Measurements from ENCODE around the gene PBRM1.

The PBRM1 gene

DNA sequence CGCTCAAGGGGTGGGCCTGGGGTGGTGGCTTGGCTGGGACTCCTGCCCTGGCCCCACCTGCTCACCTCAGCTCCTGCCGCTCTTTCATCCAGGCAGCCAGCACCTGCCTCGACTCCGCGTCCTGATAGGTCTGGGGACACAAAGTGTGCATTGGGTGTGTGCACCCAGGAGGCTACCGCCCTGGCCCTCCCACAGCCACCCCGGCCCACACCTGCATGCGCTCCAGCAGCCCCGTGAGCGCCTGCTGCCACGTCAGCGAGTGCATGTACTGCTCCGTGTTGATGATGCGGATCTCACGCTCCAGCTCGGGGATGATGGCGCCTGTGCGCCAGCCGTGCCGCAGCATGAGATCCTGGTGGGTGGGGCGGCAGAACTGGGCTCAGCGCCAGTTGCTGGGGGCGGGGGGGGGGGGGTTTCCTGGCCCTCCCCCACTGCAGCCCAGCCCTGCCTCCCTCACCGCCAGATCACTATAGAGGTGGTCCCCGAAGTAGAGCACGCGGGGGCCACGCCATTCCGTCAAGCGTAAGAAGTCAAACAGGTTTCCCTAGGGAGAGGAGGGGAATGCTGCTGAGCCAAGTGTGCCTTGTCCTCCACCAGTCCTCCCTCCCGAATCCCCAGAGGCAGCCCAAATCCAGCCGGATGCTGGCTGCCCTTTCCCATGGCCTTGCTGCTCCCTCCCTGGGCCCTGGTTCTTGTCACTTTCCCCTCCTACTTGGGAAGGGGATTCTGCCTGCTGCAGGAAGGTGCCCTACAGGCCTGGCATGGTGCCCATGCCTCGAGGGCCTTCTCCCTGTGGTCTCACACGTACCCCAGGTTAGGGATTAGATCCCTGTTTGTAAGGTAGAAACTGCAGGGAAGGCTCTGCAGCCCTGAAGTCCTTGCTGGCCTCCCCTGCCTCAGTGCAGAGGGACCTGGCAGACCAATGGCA is 160.7 kb downstream of the PBRM1 start:
- DNase-seq (ENCODE audit: low read depth in 3 of 3): no peak

DNA sequence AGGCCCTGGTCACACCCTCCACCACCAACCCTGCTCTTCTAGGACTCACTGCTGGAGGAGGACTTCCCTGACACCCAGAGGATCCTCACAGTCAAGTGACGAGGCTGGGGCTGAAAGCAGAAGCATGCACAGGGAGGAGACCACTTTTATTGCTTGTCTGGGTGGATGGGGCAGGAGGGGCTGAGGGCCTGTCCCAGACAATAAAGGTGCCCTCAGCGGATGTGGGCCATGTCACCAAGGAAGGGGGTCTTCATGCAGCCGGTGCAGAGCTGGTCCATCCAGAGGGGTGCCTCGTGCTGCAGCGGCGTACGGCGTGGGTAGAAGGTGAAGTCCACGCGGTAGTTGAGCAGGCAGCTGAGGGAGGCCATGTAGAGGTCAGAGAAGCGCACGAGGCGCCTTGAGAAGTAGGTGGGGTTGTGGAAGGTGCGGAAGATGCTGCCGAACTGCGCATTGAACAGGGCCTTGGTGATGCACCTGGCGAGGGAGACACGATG is 161.4 kb downstream of the PBRM1 start:
- no peak for DNase-seq (ENCODE audit: low read depth in 3 of 3)

DNA sequence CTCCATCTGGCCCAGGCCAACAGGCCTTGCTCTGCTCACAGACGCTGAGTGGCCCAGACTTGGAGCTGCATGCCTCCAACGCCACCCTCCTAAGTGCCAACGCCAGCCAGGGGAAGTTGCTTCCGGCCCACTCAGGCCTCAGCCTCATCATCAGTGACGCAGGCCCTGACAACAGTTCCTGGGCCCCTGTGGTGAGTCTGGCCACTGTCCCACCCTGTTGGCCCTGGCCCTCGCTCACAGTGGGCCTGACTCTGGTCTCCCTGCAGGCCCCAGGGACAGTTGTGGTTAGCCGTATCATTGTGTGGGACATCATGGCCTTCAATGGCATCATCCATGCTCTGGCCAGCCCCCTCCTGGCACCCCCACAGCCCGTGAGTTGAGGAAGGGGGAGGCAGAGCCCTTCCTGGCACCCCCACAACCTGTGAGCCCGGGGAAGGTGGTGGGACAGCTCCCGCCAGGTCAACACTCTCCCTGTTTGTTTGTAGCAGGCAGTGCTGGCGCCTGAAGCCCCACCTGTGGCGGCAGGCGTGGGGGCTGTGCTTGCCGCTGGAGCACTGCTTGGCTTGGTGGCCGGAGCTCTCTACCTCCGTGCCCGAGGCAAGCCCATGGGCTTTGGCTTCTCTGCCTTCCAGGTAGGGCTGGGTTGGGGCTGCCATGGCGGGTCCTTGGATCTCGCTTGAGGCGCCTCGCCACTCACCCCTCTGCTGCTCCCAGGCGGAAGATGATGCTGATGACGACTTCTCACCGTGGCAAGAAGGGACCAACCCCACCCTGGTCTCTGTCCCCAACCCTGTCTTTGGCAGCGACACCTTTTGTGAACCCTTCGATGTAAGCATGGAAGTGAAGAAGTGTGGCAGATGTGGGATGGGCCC is 162.1 kb downstream of the PBRM1 start:
- DNase-seq (ENCODE audit: low read depth in 3 of 3): no peak

DNA sequence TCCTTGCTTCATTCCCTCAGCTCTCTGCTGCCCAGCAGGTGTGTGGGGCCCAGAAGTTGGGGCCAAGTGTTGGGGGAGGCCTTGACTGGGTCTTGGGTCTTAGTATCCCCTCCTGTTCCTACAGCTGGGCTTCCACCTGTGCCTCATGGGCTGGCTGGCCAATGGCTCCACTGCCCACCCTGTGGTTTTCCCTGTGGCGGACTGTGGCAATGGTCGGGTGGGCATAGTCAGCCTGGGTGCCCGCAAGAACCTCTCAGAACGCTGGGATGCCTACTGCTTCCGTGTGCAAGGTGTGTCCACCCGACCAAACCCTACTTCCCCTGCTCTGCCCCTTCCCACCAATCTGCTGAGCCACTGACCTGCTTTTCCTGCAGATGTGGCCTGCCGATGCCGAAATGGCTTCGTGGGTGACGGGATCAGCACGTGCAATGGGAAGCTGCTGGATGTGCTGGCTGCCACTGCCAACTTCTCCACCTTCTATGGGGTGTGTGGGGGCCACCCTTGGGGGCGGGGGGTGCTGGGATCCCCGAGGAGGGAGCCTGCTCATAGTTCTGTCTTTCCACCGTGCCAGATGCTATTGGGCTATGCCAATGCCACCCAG is 163.0 kb downstream of the PBRM1 start:
- no peak for DNase-seq (ENCODE audit: low read depth in 3 of 3)

DNA sequence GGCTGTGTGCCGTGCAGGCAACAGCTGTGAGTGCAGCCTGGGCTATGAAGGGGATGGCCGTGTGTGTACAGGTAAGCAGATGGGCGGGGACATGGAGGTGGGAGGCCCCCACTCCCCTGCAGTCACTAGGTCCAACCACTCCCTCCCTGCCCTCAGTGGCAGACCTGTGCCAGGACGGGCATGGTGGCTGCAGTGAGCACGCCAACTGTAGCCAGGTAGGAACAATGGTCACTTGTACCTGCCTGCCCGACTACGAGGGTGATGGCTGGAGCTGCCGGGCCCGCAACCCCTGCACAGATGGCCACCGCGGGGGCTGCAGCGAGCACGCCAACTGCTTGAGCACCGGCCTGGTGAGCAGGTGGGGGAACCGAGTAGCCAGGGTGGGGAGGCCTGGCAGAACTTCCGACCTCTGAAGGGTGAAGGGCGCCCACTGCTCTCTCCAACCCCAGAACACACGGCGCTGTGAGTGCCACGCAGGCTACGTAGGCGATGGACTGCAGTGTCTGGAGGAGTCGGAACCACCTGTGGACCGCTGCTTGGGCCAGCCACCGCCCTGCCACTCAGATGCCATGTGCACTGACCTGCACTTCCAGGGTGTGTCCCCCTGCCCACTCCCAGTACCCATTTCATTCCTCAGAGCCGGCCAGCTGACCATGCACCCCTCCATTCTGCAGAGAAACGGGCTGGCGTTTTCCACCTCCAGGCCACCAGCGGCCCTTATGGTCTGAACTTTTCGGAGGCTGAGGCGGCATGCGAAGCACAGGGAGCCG is 163.6 kb downstream of the PBRM1 start:
- DNase-seq (ENCODE audit: low read depth in 3 of 3): no peak

DNA sequence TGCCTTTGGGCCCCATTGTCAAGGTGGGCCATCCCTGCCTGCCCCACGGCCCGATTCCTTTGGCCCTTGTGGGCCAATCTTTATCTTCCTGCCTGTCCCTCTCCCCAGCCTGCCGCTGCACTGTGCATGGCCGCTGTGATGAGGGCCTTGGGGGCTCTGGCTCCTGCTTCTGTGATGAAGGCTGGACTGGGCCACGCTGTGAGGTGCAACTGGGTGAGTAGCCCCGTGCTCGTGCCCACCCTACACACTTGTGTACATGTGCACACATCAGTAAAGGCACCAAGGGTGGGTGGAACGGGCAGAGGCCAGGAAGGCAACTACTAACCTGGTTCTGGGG is 164.3 kb downstream of the PBRM1 start:
- no peak for DNase-seq (ENCODE audit: low read depth in 3 of 3)

GRCh38 chr3:52520716-52521487 is 164.8 kb downstream of the PBRM1 start:
- DNase-seq (ENCODE audit: low read depth in 3 of 3): no peak

GRCh38 chr3:52520141-52520667 is 165.5 kb downstream of the PBRM1 start:
- no peak for DNase-seq (ENCODE audit: low read depth in 3 of 3)

DNA sequence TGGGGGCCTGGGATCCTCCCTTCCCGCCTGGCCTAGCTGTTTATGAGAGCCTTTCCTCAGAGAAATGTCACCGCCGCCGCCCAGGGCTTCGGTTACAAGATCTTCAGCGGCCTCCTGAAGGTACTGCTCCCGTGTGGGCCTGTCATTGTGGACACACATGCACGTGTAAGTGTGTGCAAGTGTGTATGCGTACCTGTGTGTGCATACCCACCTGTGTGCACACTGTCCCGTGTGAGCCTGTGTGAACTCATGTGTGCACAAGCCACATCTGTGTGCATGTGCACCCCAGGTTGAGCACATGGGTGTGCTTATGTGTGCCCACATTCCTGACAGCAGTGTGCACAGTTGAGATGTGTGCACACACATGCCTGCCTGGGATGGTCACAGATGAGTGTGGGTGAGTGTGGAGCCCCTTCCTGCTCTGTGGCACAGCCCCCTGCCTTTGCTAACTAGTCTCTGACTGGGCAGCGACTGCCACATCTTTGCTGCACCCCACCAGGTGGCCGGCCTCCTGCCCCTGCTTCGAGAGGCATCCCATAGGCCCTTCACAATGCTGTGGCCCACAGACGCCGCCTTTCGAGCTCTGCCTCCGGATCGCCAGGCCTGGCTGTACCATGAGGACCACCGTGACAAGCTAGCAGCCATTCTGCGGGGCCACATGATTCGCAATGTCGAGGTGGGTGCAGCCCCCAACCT is 166.1 kb downstream of the PBRM1 start:
- no peak for DNase-seq (ENCODE audit: low read depth in 3 of 3)

- no peak for DNase-seq (ENCODE audit: low read depth in 3 of 3)
Measured at GRCh38 chr3:52518723-52519444, 166.8 kb downstream of the PBRM1 start.

GRCh38 chr3:52517796-52518722 is 167.7 kb downstream of the PBRM1 start:
- DNase-seq (ENCODE audit: low read depth in 3 of 3): no peak

- DNase-seq (ENCODE audit: low read depth in 3 of 3): no peak
Measured at GRCh38 chr3:52516509-52517195, 169.1 kb downstream of the PBRM1 start.

DNA sequence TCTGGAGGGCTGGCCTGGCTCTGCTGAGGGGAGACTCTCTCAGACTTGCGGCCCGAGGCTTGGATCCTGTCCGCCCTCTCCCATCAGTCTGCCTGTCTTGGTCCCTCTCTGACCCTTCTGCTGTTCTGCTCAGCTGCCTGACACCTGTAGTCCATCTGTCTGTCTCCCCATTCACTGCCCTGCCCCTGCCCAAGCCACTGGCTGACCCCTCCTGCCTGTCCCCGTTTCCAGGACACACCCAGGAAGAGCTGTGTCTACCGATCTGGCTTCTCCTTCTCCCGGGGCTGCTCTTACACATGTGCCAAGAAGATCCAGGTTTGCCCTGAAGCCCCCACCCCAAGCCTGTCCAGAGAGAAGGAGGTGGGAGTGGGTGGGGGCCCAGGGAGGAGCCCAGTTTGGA is 170.5 kb downstream of the PBRM1 start:
- DNase-seq (ENCODE audit: low read depth in 3 of 3): no peak

GRCh38 chr3:52514576-52514975 is 171.1 kb downstream of the PBRM1 start:
- DNase-seq (ENCODE audit: low read depth in 3 of 3): no peak

DNA sequence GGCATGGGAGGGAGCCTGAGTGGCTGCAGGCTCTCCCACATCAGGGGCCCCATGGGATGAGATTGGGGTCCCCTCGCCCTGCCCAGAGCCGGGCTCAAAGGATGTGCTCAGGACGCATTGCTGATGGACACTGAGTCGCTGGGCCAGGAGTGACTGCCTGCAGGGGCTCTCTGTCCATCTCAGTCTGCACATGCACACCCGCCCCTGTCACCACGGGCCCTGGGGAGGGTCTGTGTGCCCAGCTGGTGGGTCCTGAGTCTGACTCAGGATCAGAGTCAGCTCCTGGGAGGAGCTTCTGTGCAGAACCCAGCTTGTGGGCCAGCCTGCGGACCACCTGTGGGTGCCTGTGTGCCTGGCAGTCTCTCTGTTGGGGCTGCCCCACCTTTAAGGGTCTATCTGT is 172.4 kb downstream of the PBRM1 start:
- no peak for DNase-seq (ENCODE audit: low read depth in 3 of 3)

GRCh38 chr3:52512727-52513126 is 173.0 kb downstream of the PBRM1 start:
- no peak for DNase-seq (ENCODE audit: low read depth in 3 of 3)

DNA sequence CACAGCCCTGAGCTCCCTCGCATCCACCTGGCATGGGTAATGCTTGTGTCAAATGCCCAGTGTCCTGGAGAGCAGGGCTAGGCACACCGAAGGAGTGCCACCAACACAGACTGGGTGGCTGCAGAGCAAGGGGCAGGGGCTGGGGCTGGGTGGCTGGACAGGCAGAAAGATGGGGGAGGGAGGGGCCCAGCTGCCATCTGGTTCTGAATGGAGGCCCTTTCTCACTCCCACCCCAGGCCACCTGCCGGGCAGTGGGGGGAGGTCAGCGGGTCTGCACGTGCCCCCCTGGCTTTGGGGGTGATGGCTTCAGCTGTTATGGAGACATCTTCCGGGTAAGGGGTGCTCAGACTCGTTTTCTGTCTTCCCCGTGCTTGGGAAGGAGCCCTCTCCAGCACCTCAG is 173.6 kb downstream of the PBRM1 start:
- no peak for DNase-seq (ENCODE audit: low read depth in 3 of 3)

GRCh38 chr3:52511509-52511908 is 174.2 kb downstream of the PBRM1 start:
- no peak for DNase-seq (ENCODE audit: low read depth in 3 of 3)
